Measurements from ENCODE around the gene RAC3.
A peak's percentile ranks its signal among the peaks of the same experiment; 100 is the strongest.

RAC3 gene

DNA sequence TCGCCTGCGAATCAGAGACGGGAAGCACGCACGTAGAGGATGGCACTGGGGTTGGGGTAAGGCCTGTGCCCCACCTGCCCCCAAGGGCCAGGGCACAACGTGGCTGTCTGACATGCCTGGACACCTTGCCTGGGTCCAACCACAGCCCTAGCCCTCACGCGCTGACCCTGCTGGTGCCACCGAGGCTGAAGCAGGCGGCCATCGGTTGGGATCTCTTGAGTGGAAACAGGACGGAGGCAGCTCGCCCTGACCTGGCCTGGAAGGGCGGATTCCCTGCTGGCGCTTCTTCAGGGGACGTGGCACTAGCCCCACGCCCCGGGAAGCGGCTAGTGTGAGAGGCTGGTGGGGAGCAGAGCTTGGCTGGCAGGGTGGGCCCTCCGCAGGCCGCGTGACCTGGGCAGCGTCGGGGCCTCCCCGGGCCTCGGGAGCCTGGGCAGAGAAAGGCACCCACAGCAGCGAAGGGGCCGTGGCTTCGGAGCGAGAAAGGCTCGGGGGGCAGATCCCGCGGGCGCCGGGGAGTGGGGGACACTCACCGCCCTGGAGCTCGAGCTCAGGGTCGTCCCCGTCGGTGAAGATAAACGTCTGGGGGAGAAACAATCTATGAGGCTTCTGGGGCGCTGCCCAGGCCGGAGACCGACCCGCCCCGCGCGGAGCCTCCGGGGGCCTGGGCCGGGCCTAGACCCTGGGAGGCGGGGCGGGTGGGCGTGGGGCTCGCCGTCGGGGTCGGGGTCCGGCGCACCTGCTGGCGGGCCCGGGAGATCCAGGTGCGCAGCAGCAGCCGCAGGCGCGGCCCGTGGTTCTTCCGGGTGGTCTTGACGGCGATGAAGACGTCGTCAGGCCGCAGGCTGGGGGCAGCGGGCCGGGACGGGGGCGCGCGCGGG is 19.5 kb downstream of the RAC3 start:
- H3K27ac Mint-ChIP-seq, result peak overlapping the region in 1 of 3 experiments; percentile 68
- peaks cover 10% of the 10 kb centered on the region for H3K36me3 Mint-ChIP-seq (ENCODE audit: low read depth)
- H3K9me3 Mint-ChIP-seq, result no peaks in the 10 kb centered on the region
- TF ChIP-seq, protein P1, sequence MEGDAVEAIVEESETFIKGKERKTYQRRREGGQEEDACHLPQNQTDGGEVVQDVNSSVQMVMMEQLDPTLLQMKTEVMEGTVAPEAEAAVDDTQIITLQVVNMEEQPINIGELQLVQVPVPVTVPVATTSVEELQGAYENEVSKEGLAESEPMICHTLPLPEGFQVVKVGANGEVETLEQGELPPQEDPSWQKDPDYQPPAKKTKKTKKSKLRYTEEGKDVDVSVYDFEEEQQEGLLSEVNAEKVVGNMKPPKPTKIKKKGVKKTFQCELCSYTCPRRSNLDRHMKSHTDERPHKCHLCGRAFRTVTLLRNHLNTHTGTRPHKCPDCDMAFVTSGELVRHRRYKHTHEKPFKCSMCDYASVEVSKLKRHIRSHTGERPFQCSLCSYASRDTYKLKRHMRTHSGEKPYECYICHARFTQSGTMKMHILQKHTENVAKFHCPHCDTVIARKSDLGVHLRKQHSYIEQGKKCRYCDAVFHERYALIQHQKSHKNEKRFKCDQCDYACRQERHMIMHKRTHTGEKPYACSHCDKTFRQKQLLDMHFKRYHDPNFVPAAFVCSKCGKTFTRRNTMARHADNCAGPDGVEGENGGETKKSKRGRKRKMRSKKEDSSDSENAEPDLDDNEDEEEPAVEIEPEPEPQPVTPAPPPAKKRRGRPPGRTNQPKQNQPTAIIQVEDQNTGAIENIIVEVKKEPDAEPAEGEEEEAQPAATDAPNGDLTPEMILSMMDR (IDR thresholded peaks at IDR 0.05; ENCODE audit: unreplicated experiment in 3 of 3), result no peak
- no peaks in the 10 kb centered on the region for H3K27me3 Mint-ChIP-seq (ENCODE audit: low read depth)
- H3K4me3 Mint-ChIP-seq, result peak overlapping the region; percentile 89 to 93 (median 91)
- H3K4me1 Mint-ChIP-seq, result peaks cover 9% of the 10 kb centered on the region

DNA sequence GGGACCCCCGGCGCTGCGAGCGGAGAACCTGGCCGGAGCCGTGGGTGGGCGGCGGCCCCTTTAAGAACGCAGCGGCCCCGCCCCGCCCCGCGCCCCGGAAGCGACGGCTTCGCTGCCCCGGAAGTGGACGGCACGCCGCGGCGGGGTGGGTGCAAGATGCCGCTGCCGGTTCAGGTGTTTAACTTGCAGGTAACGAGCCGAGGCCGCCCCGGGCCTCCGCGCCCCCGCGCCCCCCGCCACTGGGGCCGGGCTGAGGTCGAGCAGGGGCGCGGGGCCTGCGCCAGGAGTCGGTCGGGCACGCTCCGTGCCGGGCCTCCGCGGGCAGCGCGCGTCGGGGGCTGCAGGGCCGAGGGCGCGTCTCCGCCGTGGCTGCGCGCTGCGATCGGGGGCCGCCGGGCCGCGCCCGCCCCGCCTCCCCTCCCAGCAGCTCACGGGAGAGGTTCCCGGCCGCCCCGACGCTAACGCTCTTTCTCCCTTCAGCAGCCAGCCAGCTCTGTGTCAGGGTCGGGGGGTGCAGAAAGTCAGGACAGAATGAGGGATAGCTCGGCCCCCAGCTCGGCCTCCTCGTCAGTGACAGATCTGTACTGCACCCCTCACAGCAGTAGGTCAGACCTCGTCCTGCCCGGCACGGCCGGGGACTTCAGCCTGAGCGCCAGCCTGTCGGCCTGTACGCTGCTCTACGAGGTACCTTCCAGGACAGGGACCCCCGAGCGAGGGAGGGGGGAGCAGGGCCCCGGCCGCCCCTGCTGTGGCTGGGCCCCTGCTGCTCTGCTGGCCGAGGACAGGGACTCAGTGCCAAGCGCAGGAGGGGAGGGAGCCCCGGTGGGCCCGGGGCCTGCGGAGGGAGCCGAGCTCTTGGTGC is 20.5 kb downstream of the RAC3 start, which contains the start of the genes GPS1 and RFNG:
TSS of gene GPS1 (plus strand) at position 123 of the 862 bp plus-strand sequence. CDS start at position 157, 34 bp downstream.
TSS of gene RFNG (minus strand) at position 36 of the 862 bp plus-strand sequence. CDS start 45 bp downstream, outside the sequence.
- Mint-ChIP-seq H3K9me3 (no peaks in the 10 kb centered on the region), H3K27ac (peak within 1 kb of the TSS in 1 of 3 experiments; percentile 68), H3K36me3 (ENCODE audit: low read depth) (peaks cover 10% of the 10 kb centered on the region), H3K27me3 (ENCODE audit: low read depth) (no peaks in the 10 kb centered on the region), H3K4me3 (peak within 1 kb of the TSS; percentile 89 to 93 (median 91)), H3K4me1 (peaks cover 9% of the 10 kb centered on the region)
- TF ChIP-seq, protein P1 (IDR thresholded peaks at IDR 0.05; ENCODE audit: unreplicated experiment in 3 of 3), result no peak

DNA sequence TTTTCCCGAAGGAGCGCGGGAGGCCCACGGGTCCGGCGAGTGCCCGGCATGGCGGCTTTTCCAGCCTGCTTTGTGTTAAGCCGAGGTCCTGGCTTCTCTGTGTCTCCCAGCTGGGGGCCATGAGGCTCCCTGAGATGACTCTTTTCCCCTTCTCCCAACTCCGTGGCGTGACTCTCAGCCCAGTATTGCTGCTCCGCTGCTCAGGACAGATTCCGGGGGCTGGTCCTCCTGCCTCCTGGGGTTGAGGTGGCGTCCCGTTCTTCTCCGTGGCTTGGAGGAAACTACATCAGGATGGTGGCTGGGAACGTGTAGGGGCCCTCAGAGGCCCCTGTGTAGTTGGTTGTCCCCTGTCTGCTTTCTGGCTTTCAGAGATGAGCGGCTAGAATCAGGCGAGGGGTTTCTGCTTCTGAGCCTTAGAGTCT is 21.2 kb downstream of the RAC3 start:
- TF ChIP-seq, protein P1 (IDR thresholded peaks at IDR 0.05; ENCODE audit: unreplicated experiment in 3 of 3), result no peak
- Mint-ChIP-seq H3K27ac (no peak overlapping the region), H3K36me3 (ENCODE audit: low read depth) (peaks cover 5% of the 10 kb centered on the region), H3K27me3 (ENCODE audit: low read depth) (no peaks in the 10 kb centered on the region), H3K9me3 (no peaks in the 10 kb centered on the region), H3K4me1 (peaks cover 9% of the 10 kb centered on the region), H3K4me3 (peak overlapping the region; percentile 81 to 87 (median 86))

DNA sequence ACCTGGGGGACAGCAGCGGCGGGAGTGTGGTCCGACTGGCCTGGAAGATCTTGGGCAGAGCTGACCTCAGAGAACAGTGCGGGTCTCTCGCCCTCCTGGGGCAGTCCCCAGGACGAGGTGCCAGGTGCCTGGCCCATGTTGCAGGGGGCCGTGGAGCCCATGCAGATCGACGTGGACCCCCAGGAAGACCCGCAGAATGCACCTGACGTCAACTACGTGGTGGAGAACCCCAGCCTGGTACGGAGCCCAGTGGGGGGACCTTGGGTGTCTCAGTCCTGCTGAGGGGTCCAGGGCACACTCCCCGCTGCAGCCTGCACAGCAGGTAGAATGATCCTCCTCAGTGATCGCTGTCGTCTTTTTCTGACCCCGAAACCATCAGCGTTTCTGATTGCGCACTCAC is 21.7 kb downstream of the RAC3 start:
- Mint-ChIP-seq H3K27me3 (ENCODE audit: low read depth) (no peaks in the 10 kb centered on the region), H3K4me3 (peak overlapping the region; percentile 81 to 87 (median 86)), H3K36me3 (ENCODE audit: low read depth) (peaks cover 8% of the 10 kb centered on the region), H3K9me3 (no peaks in the 10 kb centered on the region), H3K4me1 (peaks cover 9% of the 10 kb centered on the region), H3K27ac (no peak overlapping the region)
- TF ChIP-seq, protein P1 (IDR thresholded peaks at IDR 0.05; ENCODE audit: unreplicated experiment in 3 of 3), result no peak

DNA sequence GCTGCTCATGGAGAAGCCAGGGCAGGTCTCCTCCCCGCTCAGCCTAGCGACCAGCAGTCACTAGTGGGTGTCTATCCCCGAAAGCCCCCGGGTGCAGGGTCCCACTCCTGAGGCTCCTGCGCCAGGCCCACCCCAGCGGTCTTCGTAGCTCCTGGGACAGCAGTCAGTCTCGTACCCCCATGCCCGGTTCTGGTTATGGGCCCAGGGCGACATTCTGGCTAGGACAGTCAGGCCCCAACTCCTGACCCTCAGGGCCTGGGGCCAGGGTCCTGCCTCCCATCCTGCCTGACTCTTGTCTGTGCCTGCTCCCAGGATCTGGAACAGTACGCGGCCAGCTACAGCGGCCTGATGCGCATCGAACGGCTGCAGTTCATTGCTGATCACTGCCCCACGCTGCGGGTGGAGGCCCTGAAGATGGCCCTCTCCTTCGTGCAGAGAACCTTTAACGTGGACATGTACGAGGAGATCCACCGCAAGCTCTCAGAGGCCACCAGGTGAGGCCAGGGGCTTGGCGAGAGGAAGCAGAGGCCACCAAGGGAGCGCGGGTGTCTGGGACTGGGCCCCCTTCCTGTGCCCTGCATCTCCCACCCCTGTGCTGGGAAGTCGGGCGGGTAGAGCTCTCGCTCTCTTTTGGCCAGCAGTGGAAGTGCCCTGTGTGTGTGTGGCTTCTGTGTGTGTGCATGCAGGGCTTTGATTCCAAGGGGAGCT is 22.2 kb downstream of the RAC3 start:
- Mint-ChIP-seq H3K4me3 (peak overlapping the region; percentile 81 to 87 (median 86)), H3K36me3 (ENCODE audit: low read depth) (peaks cover 8% of the 10 kb centered on the region), H3K4me1 (peaks cover 9% of the 10 kb centered on the region), H3K27me3 (ENCODE audit: low read depth) (no peaks in the 10 kb centered on the region), H3K9me3 (no peaks in the 10 kb centered on the region), H3K27ac (no peak overlapping the region)
- TF ChIP-seq, protein P1 (IDR thresholded peaks at IDR 0.05; ENCODE audit: unreplicated experiment in 3 of 3), result no peak
